ENCODE results near the gene TMEM203. TPM values are rescaled to one million over a fixed set of nuclear protein-coding genes. Genes with fewer than 3 reads are reported as not detected.

TMEM203 gene
- total RNA-seq, 2 donors from 2014 or later: 34.0 to 39.5 TPM

DNA sequence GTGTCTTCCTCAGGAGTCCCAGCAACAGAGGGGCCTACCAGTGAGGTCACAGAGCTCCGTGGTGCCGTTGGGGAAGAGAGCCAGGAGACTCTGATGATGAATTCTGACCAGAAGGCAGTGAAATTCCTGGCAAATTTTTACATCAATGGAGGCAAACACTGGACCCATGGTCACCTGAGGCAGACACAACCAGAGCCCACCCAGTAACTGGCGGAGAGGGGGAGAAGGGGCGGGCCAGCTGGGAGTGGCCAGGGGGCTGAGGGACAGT, 45.7 kb upstream of the TMEM203 start, which contains the start of gene STPG3:
Gene STPG3 (plus strand): TSS at position 93 of the 268 bp plus-strand sequence. CDS start 1 bp downstream, at position 94.
- TF ChIP-seq, protein P1, sequence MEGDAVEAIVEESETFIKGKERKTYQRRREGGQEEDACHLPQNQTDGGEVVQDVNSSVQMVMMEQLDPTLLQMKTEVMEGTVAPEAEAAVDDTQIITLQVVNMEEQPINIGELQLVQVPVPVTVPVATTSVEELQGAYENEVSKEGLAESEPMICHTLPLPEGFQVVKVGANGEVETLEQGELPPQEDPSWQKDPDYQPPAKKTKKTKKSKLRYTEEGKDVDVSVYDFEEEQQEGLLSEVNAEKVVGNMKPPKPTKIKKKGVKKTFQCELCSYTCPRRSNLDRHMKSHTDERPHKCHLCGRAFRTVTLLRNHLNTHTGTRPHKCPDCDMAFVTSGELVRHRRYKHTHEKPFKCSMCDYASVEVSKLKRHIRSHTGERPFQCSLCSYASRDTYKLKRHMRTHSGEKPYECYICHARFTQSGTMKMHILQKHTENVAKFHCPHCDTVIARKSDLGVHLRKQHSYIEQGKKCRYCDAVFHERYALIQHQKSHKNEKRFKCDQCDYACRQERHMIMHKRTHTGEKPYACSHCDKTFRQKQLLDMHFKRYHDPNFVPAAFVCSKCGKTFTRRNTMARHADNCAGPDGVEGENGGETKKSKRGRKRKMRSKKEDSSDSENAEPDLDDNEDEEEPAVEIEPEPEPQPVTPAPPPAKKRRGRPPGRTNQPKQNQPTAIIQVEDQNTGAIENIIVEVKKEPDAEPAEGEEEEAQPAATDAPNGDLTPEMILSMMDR (conservative IDR thresholded peaks at IDR 0.05): no peak
- H3K27ac Mint-ChIP-seq: no peak within 1 kb of the TSS
- peaks cover 4% of the 10 kb centered on the region for H3K27me3 Mint-ChIP-seq (ENCODE audit: insufficient read depth)
- DNase-seq: no peak
- H3K4me1 ChIP-seq (ENCODE audit: control insufficient read depth, insufficient read depth, low read length): peaks cover 9% of the 10 kb centered on the region
- no peak within 1 kb of the TSS for H3K4me3 ChIP-seq (ENCODE audit: low read length)
- H3K9me3 ChIP-seq (ENCODE audit: control insufficient read depth, low read length): no peaks in the 10 kb centered on the region
- no peaks in the 10 kb centered on the region for H3K9me3 Mint-ChIP-seq
- no peak within 1 kb of the TSS for H3K4me3 Mint-ChIP-seq
- H3K36me3 ChIP-seq (ENCODE audit: control insufficient read depth, insufficient read depth, low read length): no peaks in the 10 kb centered on the region
- peaks cover 20% of the 10 kb centered on the region for H3K4me1 Mint-ChIP-seq
- WGBS, 2 experiments (ENCODE audit: insufficient coverage in 1 of 2, insufficient read length in 1 of 2): 73 to 88% methylated on average over 3 to 4 of the region's 4 CpGs
- H3K27ac ChIP-seq (ENCODE audit: low read depth, low read length): no peak within 1 kb of the TSS
- H3K27me3 ChIP-seq (ENCODE audit: control insufficient read depth, insufficient read depth, low read length, poor library complexity, severe bottlenecking): no peaks in the 10 kb centered on the region
- H3K9ac ChIP-seq (ENCODE audit: extremely low read depth, low read length, poor library complexity, severe bottlenecking): no peak within 1 kb of the TSS
- no peaks in the 10 kb centered on the region for H3K36me3 Mint-ChIP-seq (ENCODE audit: low read depth)

DNA sequence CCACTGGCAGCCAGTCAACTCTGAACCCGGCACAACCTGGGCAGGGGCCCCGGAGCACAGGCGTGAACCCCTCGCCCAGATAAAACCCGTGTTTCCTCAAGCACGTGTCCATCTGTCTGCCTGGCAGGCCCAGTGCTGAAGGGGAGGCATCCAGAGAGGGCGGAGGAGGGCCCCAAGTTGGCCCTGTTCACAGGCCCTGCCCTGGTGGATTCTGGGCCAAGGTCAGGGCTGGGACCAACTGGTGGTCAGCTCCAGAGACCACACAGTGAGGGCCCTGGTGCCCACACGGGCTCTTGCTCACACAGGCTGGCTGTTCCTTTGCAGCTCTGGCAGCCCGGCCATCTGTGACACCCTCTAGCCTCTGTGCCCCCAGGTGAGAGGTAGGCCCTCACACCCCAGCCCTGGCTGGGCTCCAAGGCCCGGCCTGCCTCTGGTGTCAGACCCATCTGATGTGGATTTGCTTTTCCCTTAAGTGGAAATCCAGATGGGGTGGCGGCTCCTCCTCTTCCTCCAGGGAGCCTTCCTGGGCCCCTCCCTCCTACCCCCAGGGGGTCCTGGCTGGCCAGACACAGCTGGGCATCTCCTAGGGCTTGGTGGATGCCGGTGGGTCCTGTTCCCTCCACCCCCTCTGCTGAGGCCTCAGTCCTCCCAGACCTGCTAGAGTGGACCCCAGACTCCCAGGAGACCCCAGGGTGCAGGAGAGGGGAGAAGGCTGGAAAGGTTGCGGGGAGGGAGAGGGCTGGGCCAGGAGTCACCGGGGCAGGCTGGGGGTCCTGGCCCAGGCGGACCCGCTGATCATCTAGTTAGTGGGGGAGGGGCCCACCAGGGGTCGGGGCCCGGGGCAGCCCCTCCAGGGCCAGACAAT, 45.1 kb upstream of the TMEM203 start:
- Mint-ChIP-seq H3K27me3 (ENCODE audit: insufficient read depth) (peaks cover 4% of the 10 kb centered on the region), H3K36me3 (ENCODE audit: low read depth) (no peaks in the 10 kb centered on the region), H3K27ac (no peak overlapping the region), H3K9me3 (no peaks in the 10 kb centered on the region), H3K4me3 (no peak overlapping the region), H3K4me1 (peaks cover 21% of the 10 kb centered on the region)
- Histone ChIP-seq H3K4me3 (ENCODE audit: low read length) (no peak overlapping the region), H3K4me1 (ENCODE audit: control insufficient read depth, insufficient read depth, low read length) (peaks cover 8% of the 10 kb centered on the region), H3K9me3 (ENCODE audit: control insufficient read depth, low read length) (no peaks in the 10 kb centered on the region), H3K27ac (ENCODE audit: low read depth, low read length) (no peak overlapping the region), H3K36me3 (ENCODE audit: control insufficient read depth, insufficient read depth, low read length) (no peaks in the 10 kb centered on the region), H3K9ac (ENCODE audit: extremely low read depth, low read length, poor library complexity, severe bottlenecking) (no peak overlapping the region), H3K27me3 (ENCODE audit: control insufficient read depth, insufficient read depth, low read length, poor library complexity, severe bottlenecking) (no peaks in the 10 kb centered on the region)
- 88 to 90% methylated on average over 11 to 17 of the region's 18 CpGs for WGBS, 2 experiments (ENCODE audit: insufficient coverage in 1 of 2, insufficient read length in 1 of 2)
- no peak for DNase-seq
- TF ChIP-seq, protein P1 (conservative IDR thresholded peaks at IDR 0.05): no peak

DNA sequence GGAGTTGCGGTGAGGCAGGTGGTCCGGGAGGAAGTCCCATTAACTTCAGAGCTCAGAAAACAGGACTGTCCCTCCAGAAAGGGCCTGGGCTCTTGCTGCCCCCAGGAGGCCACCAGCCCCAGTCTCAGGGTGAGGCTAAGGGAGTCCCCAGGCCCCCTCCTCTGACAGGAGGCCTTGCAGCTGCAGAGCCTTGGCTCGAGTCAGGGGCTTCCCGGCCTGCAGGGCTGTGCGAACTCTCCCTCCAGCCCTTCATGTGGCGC, 42.4 kb upstream of the TMEM203 start:
- H3K27ac ChIP-seq (ENCODE audit: low read depth, low read length): no peak overlapping the region
- peaks cover 16% of the 10 kb centered on the region for H3K4me1 ChIP-seq (ENCODE audit: control insufficient read depth, insufficient read depth, low read length)
- Mint-ChIP-seq H3K27me3 (ENCODE audit: insufficient read depth) (peaks cover 4% of the 10 kb centered on the region), H3K9me3 (no peaks in the 10 kb centered on the region), H3K27ac (no peak overlapping the region), H3K4me1 (peaks cover 38% of the 10 kb centered on the region), H3K4me3 (no peak overlapping the region), H3K36me3 (ENCODE audit: low read depth) (peaks cover 10% of the 10 kb centered on the region)
- H3K9me3 ChIP-seq (ENCODE audit: control insufficient read depth, low read length): no peaks in the 10 kb centered on the region
- H3K9ac ChIP-seq (ENCODE audit: extremely low read depth, low read length, poor library complexity, severe bottlenecking): no peak overlapping the region
- no peaks in the 10 kb centered on the region for H3K27me3 ChIP-seq (ENCODE audit: control insufficient read depth, insufficient read depth, low read length, poor library complexity, severe bottlenecking)
- TF ChIP-seq, protein P1 (conservative IDR thresholded peaks at IDR 0.05): no peak
- H3K4me3 ChIP-seq (ENCODE audit: low read length): no peak overlapping the region
- peaks cover 12% of the 10 kb centered on the region for H3K36me3 ChIP-seq (ENCODE audit: control insufficient read depth, insufficient read depth, low read length)
- no peak for DNase-seq
- WGBS, 2 experiments (ENCODE audit: insufficient coverage in 1 of 2, insufficient read length in 1 of 2): 92 to 93% methylated on average over 2 to 6 of the region's 6 CpGs
